K562 (cell line): ENCODE results near the gene ACTRT2. TPM values are rescaled to one million over a fixed set of nuclear protein-coding genes. Genes with fewer than 3 reads are reported as not detected.

Source experiments
- ATAC-seq: fragments of 200-7000 bp; cut with Tn5 transposase; 3 replicates; pipeline ENCODE4 v1.9.1; 2020; ENCODE audit warnings: moderate library complexity
- BruUV-seq: library from RNA; stranded (reverse); fragments of 400-500 nt; replicated peaks from 2 replicates; lab custom pipeline; 2021; lab: Mats Ljungman, UMichigan
- CTCF ChIA-PET: fragments of 300-600 bp; formaldehyde crosslinking; extraction: SDS; loops from one replicate; lab custom pipeline; 2021; ENCODE audit warnings: low intra/inter-chr PET ratio; lab: Yijun Ruan, JAX
- POLR2A ChIA-PET: fragments of 300-600, 350-650 bp; sonication (Branson Sonifier 250); formaldehyde crosslinking; extraction: SDS; loops from one replicate; lab custom pipeline; 2021; ENCODE audit warnings: antibody characterized with exemption, inconsistent platforms; lab: Yijun Ruan, JAX
- DNase-seq, 4 experiments: peaks; one replicate each; pipeline versions ENCODE4 v3.0.0 to v3.0.0-alpha.2; 2011 to 2018; ENCODE audit warnings: low spot score in 3 of 4, mixed read lengths in 3 of 4; ENCODE audit errors: extremely low read depth in 1 of 4
- FAIRE-seq: peaks from 2 replicates; lab custom pipeline; 2011; peaks lifted over from hg19 to GRCh38; lab: Jason Lieb, UNC
- H2AFZ ChIP-seq: 2 replicates; pipeline ENCODE4 v1.6.0; 2011; ENCODE audit warnings: low read depth, low read length, control low read depth, inconsistent platforms
- H3K27ac ChIP-seq: fragments of 200-600 bp; 3 replicates; pipeline ENCODE4 v1.8.0; 2011; ENCODE audit warnings: low read depth, mild to moderate bottlenecking, control low read depth, inconsistent platforms, low read length, moderate library complexity, mixed read lengths; ENCODE audit errors: extremely low read depth
- H3K27me3 ChIP-seq, 2 experiments: fragments of 300-600 bp in 1 of 2; 2 replicates in 1 of 2; 3 replicates in 1 of 2; pipeline versions ENCODE4 v1.6.0 to v1.8.0; 2011; ENCODE audit warnings: inconsistent platforms in 2 of 2, low read length in 2 of 2, mild to moderate bottlenecking in 1 of 2, mixed read lengths in 1 of 2, moderate library complexity in 1 of 2; ENCODE audit not compliant: control insufficient read depth in 2 of 2, insufficient read depth in 2 of 2
- H3K36me3 ChIP-seq: fragments of 300-600 bp; 3 replicates; pipeline ENCODE4 v1.8.0; 2011; ENCODE audit warnings: mild to moderate bottlenecking, low read length, inconsistent platforms; ENCODE audit not compliant: control insufficient read depth, insufficient read depth
- H3K4me1 ChIP-seq, 2 experiments: fragments of 200-600 bp in 1 of 2; replicated peaks in 1 of 2; 2 replicates in 1 of 2; 3 replicates in 1 of 2; pipeline versions ENCODE4 v1.5.1 to v1.8.0; 2011; ENCODE audit warnings: inconsistent platforms in 2 of 2, low read length in 2 of 2, mild to moderate bottlenecking in 1 of 2, mixed read lengths in 1 of 2, moderate library complexity in 1 of 2; ENCODE audit not compliant: control insufficient read depth in 2 of 2, insufficient read depth in 2 of 2
- H3K4me2 ChIP-seq: 2 replicates; pipeline ENCODE4 v1.6.1; 2011; ENCODE audit warnings: low read length, control low read depth, inconsistent platforms, mixed read lengths; ENCODE audit not compliant: insufficient read depth
- H3K4me3 ChIP-seq: fragments of 200-600 bp; sonication (generic), shearing (Covaris generic); 2 replicates; pipeline ENCODE4 v1.5.1; 2016; ENCODE audit warnings: control low read depth, inconsistent platforms
- H3K79me2 ChIP-seq: fragments of 200-600 bp; 3 replicates; pipeline ENCODE4 v1.8.0; 2011; ENCODE audit warnings: low read length, inconsistent platforms; ENCODE audit not compliant: control insufficient read depth, insufficient read depth
- H3K9ac ChIP-seq, 2 experiments: 2 replicates each; pipeline versions ENCODE4 v1.6.0 to v1.6.1; 2011; ENCODE audit warnings: low read depth in 2 of 2, low read length in 2 of 2, control low read depth in 1 of 2, inconsistent platforms in 1 of 2, mild to moderate bottlenecking in 1 of 2, mixed read lengths in 1 of 2; ENCODE audit not compliant: insufficient read depth in 1 of 2
- H3K9me1 ChIP-seq: one replicate; pipeline ENCODE4 v1.6.0; 2011; ENCODE audit warnings: inconsistent platforms, mild to moderate bottlenecking, low read length, moderate library complexity; ENCODE audit not compliant: control insufficient read depth, insufficient read depth
- H3K9me3 ChIP-seq: replicated peaks from 2 replicates; pipeline ENCODE4 v1.5.1; 2011; ENCODE audit warnings: low read depth, low read length, inconsistent platforms; ENCODE audit not compliant: control insufficient read depth, insufficient read depth
- H4K20me1 ChIP-seq: replicated peaks from 2 replicates; pipeline ENCODE4 v1.6.1; 2011; ENCODE audit warnings: low read length, inconsistent platforms, mixed read lengths; ENCODE audit not compliant: control insufficient read depth, insufficient read depth
- ARID2 ChIP-seq: fragments of 450-650 bp; IDR thresholded peaks from 2 replicates; pipeline ENCODE4 v1.6.1; 2017; ENCODE audit warnings: antibody characterized with exemption, mild to moderate bottlenecking
- BMI1 ChIP-seq: fragments of 150-350 bp; IDR thresholded peaks from 2 replicates; pipeline ENCODE4 v1.6.1; 2014; ENCODE audit warnings: low read length
- BRF2 ChIP-seq: IDR thresholded peaks from 3 replicates; pipeline ENCODE4 v1.6.1; 2011; ENCODE audit warnings: borderline replicate concordance, mild to moderate bottlenecking; ENCODE audit not compliant: insufficient read length, insufficient read depth
- CBFB ChIP-seq: sonication (generic); formaldehyde crosslinking; IDR thresholded peaks from 2 replicates; pipeline ENCODE4 v1.4.0; 2020; ENCODE audit warnings: mild to moderate bottlenecking, missing genetic modification reagents
- CEBPG ChIP-seq, 3 experiments: fragments of 200-800 bp in 1 of 3; sonication (Bioruptor generic) in 1 of 3; sonication (generic) in 1 of 3; formaldehyde crosslinking in 1 of 3; IDR thresholded peaks in 2 of 3; conservative IDR thresholded peaks in 1 of 3; 2 replicates each; pipeline versions ENCODE4 v1.6.1 to v1.8.0; 2016 to 2022; ENCODE audit warnings: missing compliant biosample characterization in 2 of 3, missing genetic modification characterization in 2 of 3, mild to moderate bottlenecking in 1 of 3, missing genetic modification reagents in 1 of 3
- EP400 ChIP-seq: fragments of 450-650 bp; IDR thresholded peaks from 2 replicates; pipeline ENCODE4 v1.6.1; 2017; ENCODE audit warnings: antibody characterized with exemption, mild to moderate bottlenecking, moderate library complexity
- EWSR1 ChIP-seq: fragments of 450-650 bp; IDR thresholded peaks from 2 replicates; pipeline ENCODE4 v1.6.1; 2018; ENCODE audit warnings: borderline replicate concordance, mild to moderate bottlenecking, low read depth, moderate library complexity; ENCODE audit not compliant: partially characterized antibody
- FOXA1 ChIP-seq: fragments of 450-650 bp; IDR thresholded peaks from 2 replicates; pipeline ENCODE4 v1.6.1; 2016; ENCODE audit warnings: mild to moderate bottlenecking, borderline replicate concordance
- GABPB1 ChIP-seq: sonication (generic); formaldehyde crosslinking; IDR thresholded peaks from 2 replicates; pipeline ENCODE4 v1.8.0; 2022; ENCODE audit warnings: mild to moderate bottlenecking, missing genetic modification reagents
- KDM1A ChIP-seq, 2 experiments: fragments of 450-650 bp; IDR thresholded peaks; 2 replicates each; pipeline ENCODE4 v1.6.1; 2016; ENCODE audit warnings: mild to moderate bottlenecking in 2 of 2
- MYNN ChIP-seq, 2 experiments: sonication (generic); formaldehyde crosslinking in 1 of 2; IDR thresholded peaks; 2 replicates each; pipeline versions ENCODE4 v1.5.0 to v1.6.1; 2016 to 2020; ENCODE audit warnings: antibody characterized with exemption in 1 of 2, missing genetic modification reagents in 1 of 2
- ZNF12 ChIP-seq: sonication (generic); formaldehyde crosslinking; IDR thresholded peaks from 2 replicates; pipeline ENCODE4 v1.4.0; 2020; ENCODE audit warnings: mild to moderate bottlenecking, missing genetic modification reagents
- ZNF134 ChIP-seq: fragments of 250-450 bp; sonication (Bioruptor Pico); conservative IDR thresholded peaks from 2 replicates; pipeline ENCODE4 v1.4.0; 2020
- ZNF212 ChIP-seq: fragments of 450-650 bp; formaldehyde crosslinking; IDR thresholded peaks from 2 replicates; pipeline ENCODE4 v1.4.0; 2020; ENCODE audit warnings: mild to moderate bottlenecking
- WGBS: fragments of 100-300 bp; shearing (Covaris generic); methylation state at CpG from one replicate; pipeline ENCODE4 v1.1.6; 2016; ENCODE audit warnings: low coverage, mixed read lengths; ENCODE audit not compliant: insufficient coverage; ENCODE audit errors: missing lambda C conversion rate; 5-methylcytosine and 5-hydroxymethylcytosine counted together
- in situ Hi-C: fragments of 300-500 bp; cut with MboI; formaldehyde crosslinking; loops from 4 replicates; pipeline ENCODE4 v1.15.0; 2018; ENCODE audit warnings: inconsistent platforms, mixed read lengths
- intact Hi-C: fragments of 100-400 bp; cut with micrococcal nuclease; formaldehyde crosslinking; loops from 2 replicates; pipeline ENCODE4 v1.14.2; 2022
- polyA plus RNA-seq, 8 experiments: library from polyadenylated mRNA; depleted of rRNA in 4 of 8; stranded (reverse) in 5 of 8; unstranded in 3 of 8; fragments of >200 nt; fragmentation: Nextera tagmentation in 2 of 8; fragmentation: Illumina TruSeq in 1 of 8; extraction: Ambion mirVana in 2 of 8; extraction: Trizol in 1 of 8; gene quantifications; 2 replicates each; pipeline versions ENCODE4 v1.2.1 to v1.2.3, GENCODE V29; 2011 to 2014; ENCODE audit warnings: inconsistent platforms in 1 of 8, missing spikeins in 1 of 8
- total RNA-seq, 7 experiments: library from RNA; depleted of rRNA in 6 of 7; stranded (reverse); fragments of >200 nt in 6 of 7; fragmentation: Illumina TruSeq in 2 of 7; extraction: Trizol in 2 of 7; gene quantifications; 2 replicates each; pipeline versions ENCODE4 v1.2.1 to v1.2.3, GENCODE V29; 2011 to 2021; ENCODE audit warnings: low replicate concordance in 1 of 7
- TF ChIP-seq, protein P1 (sequence below): sonication (generic); formaldehyde crosslinking; IDR thresholded peaks from 2 replicates; pipeline ENCODE4 v1.8.0; 2022; ENCODE audit warnings: mild to moderate bottlenecking, missing genetic modification reagents, borderline replicate concordance

Gene ACTRT2
- total and polyA plus RNA-seq, 9 of the 15 experiments (the other 6 are each of a cell fraction or from before 2014, with no cell fraction given) = not detected

GRCh38 chr1:2991753-2992495, 29.3 kb upstream of the ACTRT2 start:
- Histone ChIP-seq H3K4me1 (no peaks in the 10 kb centered on the region), H3K4me3 (no peak overlapping the region), H4K20me1 (no peaks in the 10 kb centered on the region), H3K4me2 (no peak overlapping the region), H3K9me3 (0 out of 2 replicates have a peak, but pooled peaks cover 1% of the 10 kb centered on the region), H3K36me3 (no peaks in the 10 kb centered on the region), H2AFZ (no peak overlapping the region), H3K27me3 (no peaks in the 10 kb centered on the region), H3K27ac (no peak overlapping the region), H3K9ac (no peak overlapping the region), H3K9me1 (no peaks in the 10 kb centered on the region), H3K79me2 (no peaks in the 10 kb centered on the region)
- intact Hi-C loops = no loop called here
- no peak for ATAC-seq
- CTCF ChIA-PET = no interaction called here
- in situ Hi-C loops = no loop called here
- FAIRE-seq = no peak
- BruUV-seq = no TSS peak
- TF ChIP-seq FOXA1 (no peak), ZNF212 (CRISPR knock-in tag) (no peak), EWSR1 (no peak), ARID2 (no peak), KDM1A (IDR thresholded peaks at IDR 0.05) (no peak), BMI1 (no peak), CBFB (CRISPR knock-in tag) (no peak), BRF2 (no peak), GABPB1 (CRISPR knock-in tag) (no peak), CEBPG (CRISPR knock-in tag; IDR thresholded peaks at IDR 0.05) (no peak), CEBPG (tag; conservative IDR thresholded peaks at IDR 0.05 in 1 of 2, IDR thresholded peaks at IDR 0.05 in 1 of 2) (no peak), MYNN (IDR thresholded peaks at IDR 0.05) (no peak), MYNN (CRISPR knock-in tag; IDR thresholded peaks at IDR 0.05) (no peak), ZNF134 (CRISPR knock-in tag) (no peak), EP400 (no peak), ZNF12 (CRISPR knock-in tag) (no peak)
- TF ChIP-seq, protein P1, sequence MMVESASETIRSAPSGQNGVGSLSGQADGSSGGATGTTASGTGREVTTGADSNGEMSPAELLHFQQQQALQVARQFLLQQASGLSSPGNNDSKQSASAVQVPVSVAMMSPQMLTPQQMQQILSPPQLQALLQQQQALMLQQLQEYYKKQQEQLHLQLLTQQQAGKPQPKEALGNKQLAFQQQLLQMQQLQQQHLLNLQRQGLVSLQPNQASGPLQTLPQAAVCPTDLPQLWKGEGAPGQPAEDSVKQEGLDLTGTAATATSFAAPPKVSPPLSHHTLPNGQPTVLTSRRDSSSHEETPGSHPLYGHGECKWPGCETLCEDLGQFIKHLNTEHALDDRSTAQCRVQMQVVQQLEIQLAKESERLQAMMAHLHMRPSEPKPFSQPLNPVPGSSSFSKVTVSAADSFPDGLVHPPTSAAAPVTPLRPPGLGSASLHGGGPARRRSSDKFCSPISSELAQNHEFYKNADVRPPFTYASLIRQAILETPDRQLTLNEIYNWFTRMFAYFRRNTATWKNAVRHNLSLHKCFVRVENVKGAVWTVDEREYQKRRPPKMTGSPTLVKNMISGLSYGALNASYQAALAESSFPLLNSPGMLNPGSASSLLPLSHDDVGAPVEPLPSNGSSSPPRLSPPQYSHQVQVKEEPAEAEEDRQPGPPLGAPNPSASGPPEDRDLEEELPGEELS (CRISPR knock-in tag) = no peak
- POLR2A ChIA-PET = no interaction called here
- no peak for DNase-seq
- WGBS = 4% methylated on average over 18 of the region's 18 CpGs
